Endometrial microvascular endothelial cells (primary cell): ENCODE results near the gene NSF. TPM values are rescaled to one million over a fixed set of nuclear protein-coding genes. Genes with fewer than 3 reads are reported as not detected.
"Not testable (repeated sequence)": the region's sequence is repeated elsewhere in the genome, so short reads cannot be mapped to it uniquely, and the experiment has no call there.

ENCODE experiments used
- in situ Hi-C: cut with HindIII; loops from 2 replicates; pipeline ENCODE4 v1.10.0; 2017; ENCODE audit warnings: low sequenced_read_pairs, low pct_unique_long_range_greater_than_20kb; ENCODE audit errors: inconsistent ontology term
- total RNA-seq: library from RNA; depleted of rRNA; stranded (reverse); fragments of >200 nt; gene quantifications from one replicate; pipeline ENCODE4 v1.2.3, GENCODE V29; 2015; ENCODE audit errors: inconsistent ontology term

NSF gene
- total RNA-seq, 1 donor from 2014 or later, result 38.0 TPM

- in situ Hi-C loops, result not testable (repeated sequence)
Observed at GRCh38 chr17:46624726-46625125, 34.3 kb downstream of the NSF start.

GRCh38 chr17:46627452-46627851 lies 37.0 kb downstream of the NSF start:
- in situ Hi-C loops, result not testable (repeated sequence)

- in situ Hi-C loops, result not testable (repeated sequence)
Observed at GRCh38 chr17:46628753-46629436, 38.4 kb downstream of the NSF start.

GRCh38 chr17:46632146-46632545 lies 41.7 kb downstream of the NSF start:
- in situ Hi-C loops, result not testable (repeated sequence)

- in situ Hi-C loops, result not testable (repeated sequence)
Observed at GRCh38 chr17:46634844-46635243, 44.4 kb downstream of the NSF start.

- in situ Hi-C loops, result not testable (repeated sequence)
Observed at GRCh38 chr17:46641861-46642656, 51.6 kb downstream of the NSF start.

- in situ Hi-C loops, result not testable (repeated sequence)
Observed at GRCh38 chr17:46647251-46647650, 56.8 kb downstream of the NSF start.

- in situ Hi-C loops, result not testable (repeated sequence)
Observed at GRCh38 chr17:46647688-46648278, 57.3 kb downstream of the NSF start.

GRCh38 chr17:46649246-46649645 lies 58.8 kb downstream of the NSF start:
- in situ Hi-C loops, result not testable (repeated sequence)

GRCh38 chr17:46652024-46652643 lies 61.7 kb downstream of the NSF start:
- in situ Hi-C loops, result not testable (repeated sequence)

GRCh38 chr17:46658235-46658634 lies 67.8 kb downstream of the NSF start:
- in situ Hi-C loops, result not testable (repeated sequence)

- in situ Hi-C loops, result not testable (repeated sequence)
Observed at GRCh38 chr17:46659702-46660101, 69.2 kb downstream of the NSF start.

GRCh38 chr17:46663123-46663522 lies 72.7 kb downstream of the NSF start:
- in situ Hi-C loops, result not testable (repeated sequence)

- in situ Hi-C loops, result not testable (repeated sequence)
Observed at GRCh38 chr17:46663552-46663951, 73.1 kb downstream of the NSF start.

GRCh38 chr17:46665969-46666368 lies 75.5 kb downstream of the NSF start:
- in situ Hi-C loops, result not testable (repeated sequence)

- in situ Hi-C loops, result not testable (repeated sequence)
Observed at GRCh38 chr17:46670789-46671188, 80.3 kb downstream of the NSF start.

GRCh38 chr17:46672777-46673176 lies 82.3 kb downstream of the NSF start:
- in situ Hi-C loops, result not testable (repeated sequence)

- in situ Hi-C loops, result not testable (repeated sequence)
Observed at GRCh38 chr17:46677819-46678218, 87.3 kb downstream of the NSF start.

GRCh38 chr17:46683653-46684052 lies 93.2 kb downstream of the NSF start:
- in situ Hi-C loops, result not testable (repeated sequence)
